22Rv1 (cell line): Measurements from ENCODE around the gene RUNX2.

Experiments
- H3K27ac ChIP-seq: fragments of 450-650 bp; 2 replicates; pipeline ENCODE4 v1.5.1; 2017
- CTCF ChIP-seq: fragments of 450-650 bp; IDR thresholded peaks from 2 replicates; pipeline ENCODE4 v1.5.1; 2017; ENCODE audit warnings: mild to moderate bottlenecking
- ZFX ChIP-seq: fragments of 450-650 bp; IDR thresholded peaks from 2 replicates; pipeline ENCODE4 v1.6.1; 2017; ENCODE audit warnings: antibody characterized with exemption, borderline replicate concordance

The RUNX2 gene

GRCh38 chr6:45450831-45451230 lies 122.7 kb downstream of the RUNX2 start:
- H3K27ac ChIP-seq, result no peak overlapping the region
- TF ChIP-seq CTCF (no peak), ZFX (no peak)

GRCh38 chr6:45454008-45454911 lies 126.1 kb downstream of the RUNX2 start:
- no peak overlapping the region for H3K27ac ChIP-seq

GRCh38 chr6:45455408-45455807 lies 127.3 kb downstream of the RUNX2 start:
- no peak overlapping the region for H3K27ac ChIP-seq
- no peak for TF ChIP-seq ZFX
- TF ChIP-seq CTCF, result no peak

More at GRCh38 chr6:45454008-45454911, 126.1 kb downstream of the RUNX2 start:
- TF ChIP-seq CTCF, result no peak
- no peak for TF ChIP-seq ZFX

- H3K27ac ChIP-seq, result no peak overlapping the region
- TF ChIP-seq CTCF (no peak), ZFX (no peak)
Observed at GRCh38 chr6:45457141-45457540, 129.0 kb downstream of the RUNX2 start.

- TF ChIP-seq CTCF (no peak), ZFX (no peak)
- H3K27ac ChIP-seq, result no peak overlapping the region
Observed at GRCh38 chr6:45458672-45459071, 130.5 kb downstream of the RUNX2 start.

GRCh38 chr6:45460166-45460565 lies 132.0 kb downstream of the RUNX2 start:
- no peak overlapping the region for H3K27ac ChIP-seq
- TF ChIP-seq ZFX (no peak), CTCF (no peak)

- TF ChIP-seq ZFX (no peak), CTCF (no peak)
- H3K27ac ChIP-seq, result no peak overlapping the region
Observed at GRCh38 chr6:45461486-45461885, 133.4 kb downstream of the RUNX2 start.
